CD4-positive, alpha-beta T cell treated with Interleukin-10 for 1 hour (primary cell): ENCODE measurements around the gene IL4R.
"Not testable (repeated sequence)": the region's sequence is repeated elsewhere in the genome, so short reads cannot be mapped to it uniquely, and the experiment has no call there.

Source experiments
- DNase-seq: peaks from one replicate; pipeline ENCODE4 v3.0.0-alpha.2; 2020

The IL4R gene

DNA sequence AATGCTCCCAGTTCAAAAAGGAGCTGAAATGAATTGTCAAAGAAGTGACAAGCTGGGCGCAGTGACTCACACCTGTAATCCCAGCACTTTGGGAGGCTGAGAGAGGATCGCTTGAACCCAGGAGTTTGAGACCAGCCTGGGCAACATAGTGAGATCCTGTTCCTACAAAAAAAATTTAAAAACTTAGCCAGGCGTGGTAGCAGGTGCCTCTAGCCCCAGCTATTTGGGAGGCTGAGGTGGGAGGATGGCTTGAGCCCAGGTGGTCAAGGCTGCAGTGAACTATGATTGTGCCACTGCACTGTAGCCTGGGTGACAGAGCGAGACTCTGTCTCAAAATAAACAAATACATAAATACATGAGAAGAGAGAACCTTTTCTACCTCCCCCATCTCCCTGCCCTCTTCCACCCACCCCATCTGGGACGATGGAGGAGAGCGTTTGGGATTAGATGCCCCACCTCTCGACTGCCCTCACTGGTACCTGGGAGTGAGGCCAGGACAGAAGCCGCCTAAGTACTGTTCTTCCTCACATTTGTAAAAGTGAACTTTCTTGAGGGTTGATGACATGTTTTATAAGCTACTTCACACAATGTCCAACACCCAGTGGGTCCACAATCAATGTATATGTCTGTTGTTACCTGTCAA lies 2.4 kb downstream of the IL4R start:
- DNase-seq: no peak

DNA sequence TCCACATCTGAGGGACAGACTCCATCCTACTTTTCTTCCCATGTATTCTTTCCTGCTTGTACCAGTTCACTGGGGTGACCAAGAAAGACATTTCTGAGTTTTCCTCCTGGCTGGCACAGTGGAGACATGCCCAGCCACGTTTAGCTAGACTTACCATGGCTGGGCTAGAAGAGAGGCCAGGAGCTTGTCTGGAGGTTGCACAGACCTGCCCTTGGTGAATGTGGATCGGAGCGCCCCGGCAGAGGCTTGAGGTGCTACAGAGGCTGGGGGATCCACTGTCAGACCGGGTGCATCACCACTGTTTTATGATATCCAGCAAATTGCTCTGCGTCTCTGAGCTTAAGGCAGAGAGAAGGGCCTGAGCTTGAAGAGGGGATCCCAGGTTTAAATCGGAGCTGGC lies 3.5 kb downstream of the IL4R start:
- DNase-seq: no peak

GRCh38 chr16:27317738-27318391 lies 4.1 kb downstream of the IL4R start:
- peak; percentile 35 for DNase-seq

DNA sequence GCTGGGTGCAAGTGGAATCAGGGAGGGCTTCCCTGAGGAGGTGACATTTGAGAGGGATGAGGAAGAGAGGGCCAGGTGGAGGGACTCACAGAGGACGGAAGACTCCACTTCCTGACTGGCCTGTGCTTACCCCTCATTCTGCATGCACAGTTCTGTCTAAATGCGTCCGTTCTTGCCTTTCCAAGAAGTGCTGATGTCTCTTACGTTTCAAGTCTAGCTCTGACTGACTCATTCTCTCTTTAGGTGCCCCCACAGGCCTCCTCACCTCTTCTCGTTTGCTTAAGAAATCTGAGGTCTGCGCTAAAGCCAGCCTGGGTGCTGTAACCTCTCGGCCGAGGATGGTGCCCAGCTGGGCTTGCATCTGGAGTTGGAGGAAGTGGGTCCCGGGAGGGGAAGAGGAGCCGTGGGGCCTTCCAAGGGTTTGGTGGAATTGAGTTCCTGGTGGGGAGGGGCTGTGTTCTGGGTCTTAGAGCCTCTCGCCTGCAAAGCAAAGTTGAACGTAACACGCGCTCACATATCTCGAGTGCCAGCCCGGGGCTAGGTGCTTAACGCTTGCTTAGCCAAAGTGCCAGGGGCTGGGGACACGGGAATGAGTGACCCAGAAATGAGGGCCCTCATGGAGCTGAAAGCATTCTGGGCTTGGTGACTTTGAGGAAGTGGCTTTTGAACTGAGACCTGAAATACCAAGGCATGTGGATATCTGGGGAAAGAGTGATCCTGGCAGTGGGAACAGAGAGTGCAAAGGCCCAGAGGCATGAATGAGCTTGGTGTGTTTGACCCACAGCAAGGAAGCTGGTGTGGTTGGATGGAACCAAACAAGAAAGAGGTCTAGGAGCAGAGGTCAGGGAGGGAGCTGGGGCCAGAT lies 4.8 kb downstream of the IL4R start:
- DNase-seq: peak; percentile 51

DNA sequence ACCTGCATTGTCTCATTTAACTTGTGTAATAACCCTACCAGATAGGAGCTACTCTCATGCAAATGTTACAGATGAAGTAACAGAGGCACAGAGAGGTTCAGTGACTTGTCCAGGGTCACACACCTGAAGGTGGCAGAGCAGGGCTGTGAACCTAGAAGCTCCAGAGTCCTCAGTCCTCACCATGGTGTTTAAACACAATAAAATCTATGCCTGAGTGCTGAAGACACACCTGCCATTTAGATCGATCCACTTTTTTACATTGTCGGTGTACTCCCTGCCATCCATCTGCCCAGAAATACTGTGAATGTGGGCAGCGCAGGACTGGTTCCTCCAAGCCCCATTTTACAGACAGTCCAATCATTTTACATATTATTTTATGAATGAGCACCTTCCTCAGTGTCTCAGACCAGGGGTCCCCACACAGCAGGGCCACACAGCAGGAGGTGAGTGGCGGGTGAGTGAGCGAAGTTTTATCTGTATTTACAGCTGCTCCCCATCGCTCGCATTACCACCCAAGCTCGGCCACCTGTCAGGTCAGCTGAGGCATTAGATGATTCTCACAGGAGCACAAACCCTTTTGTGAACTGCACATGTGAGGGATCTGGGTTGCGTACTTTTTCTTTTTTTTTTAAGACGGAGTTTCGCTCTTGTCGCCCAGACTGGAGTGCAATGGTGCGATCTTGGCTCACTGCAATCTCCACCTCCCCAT lies 5.6 kb downstream of the IL4R start:
- DNase-seq: no peak

- DNase-seq: no peak
These were observed 6.7 kb downstream of the IL4R start for GRCh38 chr16:27320261-27321012.

DNA sequence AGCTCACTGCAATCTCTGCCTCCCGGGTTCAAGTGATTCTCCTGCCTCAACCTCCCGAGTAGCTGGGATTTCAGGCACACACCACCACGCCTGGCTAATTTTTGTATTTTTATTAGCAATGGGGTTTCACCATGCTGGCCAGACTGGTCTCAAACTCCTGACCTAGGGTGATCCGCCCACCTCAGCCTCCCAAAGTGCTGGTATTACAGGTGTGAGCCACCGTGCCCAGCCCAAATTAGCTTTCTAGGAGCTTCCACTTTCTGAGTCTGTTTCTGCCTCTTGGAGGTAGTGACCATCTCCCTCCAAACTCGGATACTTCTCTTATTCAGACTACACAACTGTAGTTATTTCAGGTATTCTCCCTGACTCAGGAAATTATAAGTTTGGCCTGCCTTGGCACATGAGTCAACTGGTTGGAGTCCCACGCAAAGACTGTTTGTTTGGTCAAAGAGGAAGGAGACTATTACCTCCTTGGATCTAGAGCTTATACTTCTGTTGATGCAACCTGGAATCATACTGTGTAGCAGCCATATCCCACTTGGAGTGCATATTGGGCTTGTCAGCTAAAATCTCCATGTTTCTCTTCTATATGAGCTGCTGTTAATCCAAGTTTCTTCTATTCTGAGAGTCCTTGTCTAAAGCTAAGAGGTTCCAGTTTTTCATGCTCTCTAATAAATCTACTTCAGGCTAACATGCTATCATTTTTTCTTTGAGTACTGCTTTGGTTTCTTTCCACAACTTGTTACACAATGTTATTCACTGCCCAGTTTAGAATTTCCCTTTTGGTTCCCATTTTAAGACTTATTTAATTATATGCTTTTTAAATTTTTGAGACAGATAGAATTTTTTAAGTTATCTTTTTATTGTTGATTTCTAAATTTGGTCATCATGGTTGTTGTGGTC lies 7.5 kb downstream of the IL4R start:
- no peak for DNase-seq

- DNase-seq: no peak
These were observed 9.3 kb downstream of the IL4R start for GRCh38 chr16:27322858-27323780.

- DNase-seq: no peak
These were observed 10.2 kb downstream of the IL4R start for GRCh38 chr16:27323781-27324561.

- DNase-seq: no peak
These were observed 11.1 kb downstream of the IL4R start for GRCh38 chr16:27324851-27325301.

DNA sequence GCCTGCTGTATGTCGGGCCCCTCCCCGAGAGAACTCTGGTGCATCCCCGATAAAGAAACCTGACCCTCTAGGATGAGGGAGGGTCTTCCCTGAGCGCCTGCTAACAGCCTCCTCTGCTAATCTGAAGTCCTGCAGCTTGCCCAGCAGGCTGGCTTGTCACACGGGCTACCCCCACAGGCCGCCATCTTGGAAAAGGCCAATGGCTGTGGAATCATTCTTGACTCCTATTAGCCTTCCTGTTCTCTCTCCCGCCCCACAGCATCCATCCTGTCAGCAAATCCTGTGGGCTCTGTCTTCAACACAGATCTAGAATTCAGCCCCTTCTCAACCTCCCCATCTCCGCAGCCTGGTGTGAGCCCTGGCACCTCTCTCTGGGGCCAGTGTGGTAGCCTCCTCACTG lies 12.0 kb downstream of the IL4R start:
- no peak for DNase-seq

DNA sequence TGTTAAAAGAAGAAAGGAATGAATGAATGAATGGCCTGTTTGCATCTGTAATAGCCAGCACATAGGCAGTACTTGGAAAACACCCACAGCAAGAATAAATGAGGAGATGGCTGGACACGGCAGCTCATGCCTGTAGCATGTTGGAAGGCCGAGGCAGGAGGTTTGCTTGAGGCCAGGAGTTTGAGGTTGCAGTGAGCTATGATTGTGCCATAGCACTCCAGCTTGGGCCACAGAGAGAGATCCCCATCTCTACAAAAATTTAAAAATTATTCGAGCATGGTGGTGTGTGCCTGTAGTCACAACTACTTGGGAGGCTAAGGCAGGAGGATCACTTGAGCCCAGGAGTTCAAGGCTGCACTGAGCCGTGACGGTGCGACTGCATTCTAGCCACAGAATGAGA lies 12.5 kb downstream of the IL4R start:
- DNase-seq: no peak

DNA sequence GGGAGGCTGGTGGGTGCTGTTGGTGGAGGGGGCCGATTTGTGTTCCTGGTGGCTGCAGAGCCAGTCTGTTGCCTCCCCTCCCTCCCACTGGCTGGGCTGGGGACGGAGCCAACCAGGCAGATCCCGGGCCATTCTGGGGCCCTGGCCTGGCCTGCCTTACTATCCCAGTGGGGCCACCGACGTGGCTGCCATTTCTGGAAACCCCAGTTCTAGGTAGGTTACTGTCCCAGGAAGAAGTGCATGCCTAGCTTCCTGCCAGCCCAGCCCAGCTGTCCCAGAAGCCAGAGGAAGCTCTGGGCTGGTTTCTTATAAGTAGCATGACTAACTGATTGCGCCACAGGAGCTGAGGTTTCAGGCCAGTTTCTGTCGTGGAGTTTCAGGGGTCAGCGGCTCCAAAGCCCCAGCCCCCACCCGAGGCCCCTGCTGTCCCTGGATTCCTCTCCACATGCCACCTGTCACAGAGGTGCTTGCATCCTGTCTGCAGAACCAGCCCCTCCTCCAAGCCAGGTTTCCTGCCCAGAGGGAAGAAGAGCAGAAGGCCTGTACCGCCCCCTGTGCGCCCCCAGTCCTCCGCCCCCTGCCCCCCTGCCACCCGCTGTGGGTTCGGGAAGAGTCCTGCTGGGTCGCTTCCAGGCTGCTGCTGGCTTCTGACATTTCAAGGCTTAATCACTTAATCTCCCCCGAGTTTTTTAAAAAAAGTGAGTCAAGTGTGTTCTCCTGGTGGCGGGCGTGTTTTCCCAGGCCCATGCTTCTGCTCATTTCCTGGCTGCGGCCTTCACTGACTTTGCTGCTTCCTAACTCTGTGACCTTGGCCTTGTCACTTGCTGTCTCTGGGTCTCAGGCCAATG lies 13.2 kb downstream of the IL4R start:
- peak; percentile 36 for DNase-seq

DNA sequence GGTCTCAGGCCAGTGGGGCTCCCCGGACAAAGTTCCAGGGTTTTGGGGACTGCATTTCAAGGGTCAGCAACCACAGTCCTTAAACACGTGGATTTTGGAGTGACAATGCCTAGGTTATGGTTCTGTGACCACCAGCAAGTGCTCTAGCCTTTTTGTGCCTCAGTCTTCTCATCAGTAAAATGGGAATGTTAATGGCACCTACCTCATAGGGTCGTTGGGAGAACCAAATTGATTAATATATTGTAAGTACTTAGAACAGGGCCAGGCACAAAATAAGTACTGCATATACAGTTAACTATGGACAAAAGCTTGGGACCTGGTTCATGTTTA lies 13.8 kb downstream of the IL4R start:
- DNase-seq: no peak

DNA sequence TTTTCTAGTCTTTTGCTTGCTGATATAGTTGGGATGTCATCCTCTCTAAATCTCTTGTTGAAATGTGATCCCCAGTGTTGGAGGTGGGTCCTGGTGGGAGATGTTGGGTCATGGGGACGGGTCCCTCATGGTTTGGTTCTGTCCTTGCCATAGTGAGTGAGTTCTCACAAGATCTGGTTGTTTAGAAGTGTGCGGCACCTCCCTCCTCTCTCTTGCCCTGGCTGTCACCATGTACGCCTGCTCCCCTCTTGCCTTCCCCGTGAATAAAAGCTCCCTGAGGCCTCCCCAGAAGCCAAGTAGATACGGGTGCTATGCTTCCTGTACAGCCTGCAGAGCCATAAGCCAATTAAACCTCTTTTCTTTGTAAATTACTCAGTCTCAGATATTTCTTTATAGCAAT lies 15.2 kb downstream of the IL4R start:
- no peak for DNase-seq

GRCh38 chr16:27329376-27330079 lies 15.8 kb downstream of the IL4R start:
- DNase-seq: not testable (repeated sequence)

DNA sequence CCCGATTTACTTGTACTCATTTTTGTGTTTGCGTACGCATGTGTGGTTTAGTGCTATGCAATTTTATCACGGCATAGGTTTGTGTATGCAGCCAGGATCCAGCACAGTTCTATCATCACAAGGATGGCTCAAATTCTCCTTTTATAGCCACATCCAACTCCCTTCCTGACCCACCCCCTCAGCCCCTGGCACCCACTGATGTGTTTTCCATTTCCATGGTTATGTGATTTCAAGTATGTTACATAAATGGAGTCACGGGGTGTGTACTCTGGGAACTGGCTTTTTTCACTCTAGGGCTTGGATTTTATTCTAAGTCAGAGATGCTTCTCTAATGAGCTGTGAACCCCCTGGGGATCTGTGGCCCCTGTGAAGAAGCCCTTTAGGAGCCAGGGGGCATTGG lies 16.8 kb downstream of the IL4R start:
- no peak for DNase-seq

- no peak for DNase-seq
These were observed 18.3 kb downstream of the IL4R start for GRCh38 chr16:27332105-27332504.
